Measurements from ENCODE around the gene UBTD2.

The UBTD2 gene

DNA sequence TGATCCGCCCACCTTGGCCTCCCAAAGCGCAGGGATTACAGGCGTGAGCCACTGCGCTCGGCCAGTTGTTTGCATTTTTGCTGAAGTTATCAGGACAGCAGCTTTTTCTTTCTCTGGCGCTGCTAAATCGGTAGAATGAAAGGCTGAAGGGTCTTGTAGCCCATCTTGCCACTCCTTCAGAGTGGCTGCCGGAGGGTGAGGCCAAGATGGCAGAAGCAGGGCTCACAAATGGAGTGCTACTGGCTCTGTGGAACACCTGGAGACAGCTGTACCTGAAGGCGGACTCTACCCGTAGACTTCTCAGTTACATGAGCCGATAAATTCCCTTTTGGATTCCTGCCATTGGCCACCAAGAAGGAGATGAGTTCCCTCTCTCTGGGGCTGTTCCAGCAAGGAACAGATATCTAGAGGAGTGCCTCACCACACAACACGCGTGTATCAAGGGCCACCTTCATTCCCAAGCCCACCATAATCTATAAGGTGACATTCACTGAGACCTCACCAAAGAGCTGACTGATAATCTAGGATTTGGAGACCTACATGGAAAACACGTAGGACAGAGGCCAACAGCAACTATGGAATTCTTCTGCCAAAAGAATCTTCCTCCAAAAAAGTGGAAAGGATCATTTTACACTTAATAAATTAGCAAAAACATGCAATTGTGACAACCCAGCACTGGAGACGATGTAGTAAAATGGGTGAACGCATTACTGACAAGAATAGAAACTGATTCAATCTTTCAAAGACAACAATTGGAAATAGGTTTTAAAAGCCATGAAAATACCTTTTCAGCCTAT lies 117.3 kb downstream of the UBTD2 start:
- H3K4me1 ChIP-seq, result no peaks in the 10 kb centered on the region
- no peaks in the 10 kb centered on the region for H3K36me3 ChIP-seq
- no peaks in the 10 kb centered on the region for H3K9me3 ChIP-seq
- no peak overlapping the region for H3K4me3 ChIP-seq (ENCODE audit: low read depth, low read length)
- TF ChIP-seq, protein P1, sequence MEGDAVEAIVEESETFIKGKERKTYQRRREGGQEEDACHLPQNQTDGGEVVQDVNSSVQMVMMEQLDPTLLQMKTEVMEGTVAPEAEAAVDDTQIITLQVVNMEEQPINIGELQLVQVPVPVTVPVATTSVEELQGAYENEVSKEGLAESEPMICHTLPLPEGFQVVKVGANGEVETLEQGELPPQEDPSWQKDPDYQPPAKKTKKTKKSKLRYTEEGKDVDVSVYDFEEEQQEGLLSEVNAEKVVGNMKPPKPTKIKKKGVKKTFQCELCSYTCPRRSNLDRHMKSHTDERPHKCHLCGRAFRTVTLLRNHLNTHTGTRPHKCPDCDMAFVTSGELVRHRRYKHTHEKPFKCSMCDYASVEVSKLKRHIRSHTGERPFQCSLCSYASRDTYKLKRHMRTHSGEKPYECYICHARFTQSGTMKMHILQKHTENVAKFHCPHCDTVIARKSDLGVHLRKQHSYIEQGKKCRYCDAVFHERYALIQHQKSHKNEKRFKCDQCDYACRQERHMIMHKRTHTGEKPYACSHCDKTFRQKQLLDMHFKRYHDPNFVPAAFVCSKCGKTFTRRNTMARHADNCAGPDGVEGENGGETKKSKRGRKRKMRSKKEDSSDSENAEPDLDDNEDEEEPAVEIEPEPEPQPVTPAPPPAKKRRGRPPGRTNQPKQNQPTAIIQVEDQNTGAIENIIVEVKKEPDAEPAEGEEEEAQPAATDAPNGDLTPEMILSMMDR (IDR thresholded peaks at IDR 0.05; ENCODE audit: low read depth, low read length), result no peak
- no peak for DNase-seq
- H3K27me3 ChIP-seq, result no peaks in the 10 kb centered on the region

DNA sequence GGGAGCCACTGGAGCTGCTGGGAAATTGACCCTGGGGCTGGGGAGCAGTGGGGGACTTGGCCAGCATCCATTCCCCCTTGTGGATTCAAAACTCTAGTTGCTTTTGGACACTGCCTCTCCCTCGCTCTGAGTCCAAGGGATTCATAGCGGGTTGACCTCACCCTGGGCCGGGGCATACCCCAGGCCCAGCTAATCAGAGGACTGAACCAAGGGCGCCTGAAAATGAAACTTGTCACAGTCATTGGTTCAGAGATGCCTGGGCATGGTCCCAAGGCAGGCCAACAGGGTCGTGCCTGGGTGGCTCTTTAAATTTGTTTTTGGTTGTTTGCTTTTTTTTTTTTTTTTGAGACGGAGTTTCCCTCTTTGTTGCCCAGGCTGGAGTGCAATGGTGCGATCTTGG lies 118.1 kb downstream of the UBTD2 start:
- Histone ChIP-seq H3K4me1 (no peaks in the 10 kb centered on the region), H3K27me3 (no peaks in the 10 kb centered on the region), H3K4me3 (ENCODE audit: low read depth, low read length) (no peak overlapping the region), H3K9me3 (no peaks in the 10 kb centered on the region), H3K36me3 (no peaks in the 10 kb centered on the region)
- TF ChIP-seq, protein P1 (IDR thresholded peaks at IDR 0.05; ENCODE audit: low read depth, low read length), result no peak
- DNase-seq, result no peak

DNA sequence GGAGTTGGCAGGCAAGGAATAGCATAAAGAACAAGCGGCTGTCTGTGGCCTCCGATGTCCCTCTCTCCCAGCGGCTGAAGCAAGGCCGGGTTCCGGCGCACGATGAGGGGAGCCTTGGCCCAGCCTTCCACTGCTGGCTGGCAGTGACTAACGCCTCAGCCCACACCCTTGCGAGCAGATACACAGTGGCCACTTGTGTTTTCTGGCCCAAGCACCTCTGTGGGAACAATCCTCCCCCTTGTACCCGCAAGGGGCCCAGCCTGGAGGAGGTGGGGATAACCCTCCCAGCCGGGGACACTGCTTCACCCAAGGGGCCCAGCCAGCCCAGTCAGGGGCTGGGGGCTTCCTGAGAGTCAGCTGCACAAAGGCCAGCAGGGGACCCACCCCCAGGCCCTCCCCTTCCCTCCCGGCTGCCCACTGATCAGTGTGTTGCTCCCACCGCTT lies 118.8 kb downstream of the UBTD2 start:
- TF ChIP-seq, protein P1 (IDR thresholded peaks at IDR 0.05; ENCODE audit: low read depth, low read length), result no peak
- Histone ChIP-seq H3K4me1 (no peaks in the 10 kb centered on the region), H3K9me3 (no peaks in the 10 kb centered on the region), H3K36me3 (no peaks in the 10 kb centered on the region), H3K27me3 (no peaks in the 10 kb centered on the region), H3K4me3 (ENCODE audit: low read depth, low read length) (no peak overlapping the region)
- DNase-seq, result no peak

DNA sequence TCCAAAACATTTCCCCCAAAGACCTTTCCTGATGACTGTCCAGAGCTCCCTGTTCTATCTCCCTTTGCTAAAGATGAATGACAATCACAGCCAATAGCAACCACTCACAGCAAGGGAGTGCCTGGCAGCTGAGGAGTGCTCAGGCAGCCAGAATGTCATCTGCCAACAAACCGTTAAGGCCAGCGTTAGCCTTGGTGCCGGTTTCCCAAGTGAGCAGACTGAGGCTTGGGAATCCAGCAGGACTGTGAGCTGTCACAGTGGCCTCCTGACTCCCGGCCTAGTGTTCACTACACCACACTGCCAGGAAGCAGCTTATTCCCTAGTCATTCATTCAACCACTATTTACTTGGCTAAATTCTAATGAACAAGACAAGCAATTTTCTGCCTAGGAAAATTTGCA lies 120.2 kb downstream of the UBTD2 start:
- H3K4me1 ChIP-seq, result no peaks in the 10 kb centered on the region

DNA sequence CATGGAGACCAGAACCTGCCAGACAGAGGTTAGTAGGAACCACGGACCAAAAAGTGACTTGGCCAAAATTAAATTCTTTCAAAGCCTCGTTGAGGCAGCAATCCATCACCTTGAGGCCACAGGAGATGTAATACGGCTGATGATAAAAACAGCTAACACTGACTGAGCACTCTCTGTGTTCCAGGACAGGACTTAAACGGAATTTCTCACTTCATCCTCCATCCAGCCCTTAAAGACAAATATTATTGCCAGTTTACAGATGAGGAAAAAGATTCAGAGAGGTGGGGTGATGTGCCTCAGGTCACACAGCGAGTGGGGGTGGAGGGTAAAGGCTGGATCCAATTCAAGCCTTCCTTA lies 120.6 kb downstream of the UBTD2 start:
- no peaks in the 10 kb centered on the region for H3K36me3 ChIP-seq
- H3K9me3 ChIP-seq, result no peaks in the 10 kb centered on the region
- H3K4me1 ChIP-seq, result no peaks in the 10 kb centered on the region
- TF ChIP-seq, protein P1 (IDR thresholded peaks at IDR 0.05; ENCODE audit: low read depth, low read length), result no peak
- H3K27me3 ChIP-seq, result no peaks in the 10 kb centered on the region
- H3K4me3 ChIP-seq (ENCODE audit: low read depth, low read length), result no peak overlapping the region
- no peak for DNase-seq

More for the DNA sequence above, 120.2 kb downstream of the UBTD2 start:
- no peak for DNase-seq
- TF ChIP-seq, protein P1 (IDR thresholded peaks at IDR 0.05; ENCODE audit: low read depth, low read length), result no peak
- no peaks in the 10 kb centered on the region for H3K27me3 ChIP-seq
- H3K4me3 ChIP-seq (ENCODE audit: low read depth, low read length), result no peak overlapping the region
- H3K36me3 ChIP-seq, result no peaks in the 10 kb centered on the region
- no peaks in the 10 kb centered on the region for H3K9me3 ChIP-seq

DNA sequence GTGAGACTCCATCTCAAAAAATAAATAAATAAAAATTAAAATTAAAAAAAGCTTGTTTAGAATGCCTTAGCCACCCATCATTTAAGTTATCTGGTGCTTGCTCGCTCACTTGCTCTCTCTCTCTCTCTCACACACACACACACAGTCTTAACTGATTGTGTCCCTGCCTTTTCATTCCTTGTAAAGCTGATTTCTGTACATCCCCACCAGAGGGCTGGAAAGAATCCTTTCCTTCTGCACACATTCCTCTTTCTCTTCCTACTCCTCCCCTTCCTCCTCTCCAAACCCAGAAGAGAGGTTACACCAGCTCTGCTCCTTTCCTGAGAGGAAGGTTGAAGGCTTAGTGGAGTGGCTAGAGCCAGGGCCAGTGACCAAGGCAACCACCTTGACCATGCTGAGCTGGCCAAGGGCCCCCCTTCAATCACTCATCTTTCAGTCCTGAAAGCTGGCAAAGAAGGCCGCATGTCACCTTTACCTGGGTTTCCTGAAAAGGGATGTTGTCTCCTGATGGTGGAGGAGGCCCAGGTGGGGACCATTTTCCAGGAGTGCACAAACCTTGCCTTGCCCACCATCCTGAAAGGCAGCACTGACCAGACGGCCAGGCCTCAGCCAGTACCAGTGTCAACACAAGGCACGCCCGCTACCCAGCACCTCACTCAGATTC lies 121.1 kb downstream of the UBTD2 start:
- DNase-seq, result no peak
- TF ChIP-seq, protein P1 (IDR thresholded peaks at IDR 0.05; ENCODE audit: low read depth, low read length), result 0 out of 2 replicates have a peak, but pooled peaks have one; percentile 20
- H3K9me3 ChIP-seq, result no peaks in the 10 kb centered on the region
- no peaks in the 10 kb centered on the region for H3K4me1 ChIP-seq
- no peak overlapping the region for H3K4me3 ChIP-seq (ENCODE audit: low read depth, low read length)
- no peaks in the 10 kb centered on the region for H3K36me3 ChIP-seq
- H3K27me3 ChIP-seq, result no peaks in the 10 kb centered on the region
